ENCODE measurements around the gene FBXW8. TPM values are rescaled to one million over a fixed set of nuclear protein-coding genes. Genes with fewer than 3 reads are reported as not detected.

Gene FBXW8
- polyA plus RNA-seq, 3 donors: 2.0 to 5.2 (median 2.7) TPM

DNA sequence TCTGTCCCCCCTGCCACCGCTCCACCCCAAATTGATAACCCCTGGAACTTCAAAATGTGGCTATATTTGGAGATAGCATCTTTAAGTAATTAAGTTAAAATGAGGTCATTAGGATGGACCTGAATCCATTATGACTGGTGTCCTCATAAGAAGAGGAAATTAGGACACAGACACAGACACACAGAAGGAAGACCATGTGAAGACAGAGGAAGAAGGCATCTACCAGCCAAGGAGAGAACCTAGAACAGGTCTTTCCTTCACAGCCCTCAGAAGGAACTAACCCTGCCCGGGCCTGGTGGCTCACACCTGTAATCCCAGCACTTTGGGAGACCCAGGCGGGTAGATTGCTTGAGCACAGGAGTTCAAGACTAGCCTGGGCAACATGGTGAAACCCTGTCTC, 25.9 kb upstream of the FBXW8 start:
- peaks cover 0 to 6% of the 10 kb centered on the region in 2 donors for H3K36me3 Mint-ChIP-seq
- Histone ChIP-seq H3K27me3 (ENCODE audit: control insufficient read depth in 2 of 2, insufficient read depth in 2 of 2, low read length in 2 of 2) (peaks cover 31 to 44% of the 10 kb centered on the region in 2 donors), H3K27ac (ENCODE audit: low read depth in 1 of 2, low read length in 2 of 2) (peak overlapping the region in 1 of 2 donors; percentile 73), H3K9me3 (replicated peaks in 1 of 2; ENCODE audit: control insufficient read depth in 1 of 2, insufficient read depth in 1 of 2, low read length in 2 of 2) (peaks cover 3 to 20% of the 10 kb centered on the region in 2 donors), H3K9ac (ENCODE audit: insufficient read depth, low read length, poor library complexity, severe bottlenecking) (no peak overlapping the region), H3K79me2 (ENCODE audit: insufficient read depth, low read length) (no peaks in the 10 kb centered on the region), H2AFZ (ENCODE audit: insufficient read depth, low read depth, low read length, poor library complexity, severe bottlenecking) (no peak overlapping the region), H3K4me2 (replicated peaks; ENCODE audit: extremely low read depth, low read length, poor library complexity, severe bottlenecking) (no peak overlapping the region), H3K36me3 (replicated peaks in 1 of 2; ENCODE audit: control insufficient read depth in 1 of 2, insufficient read depth in 2 of 2, low read length in 2 of 2) (no peaks in the 10 kb centered on the region), H3K4me1 (ENCODE audit: control insufficient read depth in 1 of 2, insufficient read depth in 2 of 2, low read length in 2 of 2) (peaks cover 0 to 43% of the 10 kb centered on the region in 2 donors), H3K4me3 (replicated peaks in 1 of 3; ENCODE audit: low read depth in 2 of 3, low read length in 3 of 3) (no peak overlapping the region), H4K20me1 (ENCODE audit: insufficient read depth, low read length) (no peaks in the 10 kb centered on the region)
- peak in 1 of 3 donors; percentile 35 for DNase-seq
- H3K4me1 Mint-ChIP-seq: peaks cover 13% of the 10 kb centered on the region
- peaks cover 0 to 16% (median 7%) of the 10 kb centered on the region in 7 donors for H3K9me3 Mint-ChIP-seq
- TF ChIP-seq, protein P1, sequence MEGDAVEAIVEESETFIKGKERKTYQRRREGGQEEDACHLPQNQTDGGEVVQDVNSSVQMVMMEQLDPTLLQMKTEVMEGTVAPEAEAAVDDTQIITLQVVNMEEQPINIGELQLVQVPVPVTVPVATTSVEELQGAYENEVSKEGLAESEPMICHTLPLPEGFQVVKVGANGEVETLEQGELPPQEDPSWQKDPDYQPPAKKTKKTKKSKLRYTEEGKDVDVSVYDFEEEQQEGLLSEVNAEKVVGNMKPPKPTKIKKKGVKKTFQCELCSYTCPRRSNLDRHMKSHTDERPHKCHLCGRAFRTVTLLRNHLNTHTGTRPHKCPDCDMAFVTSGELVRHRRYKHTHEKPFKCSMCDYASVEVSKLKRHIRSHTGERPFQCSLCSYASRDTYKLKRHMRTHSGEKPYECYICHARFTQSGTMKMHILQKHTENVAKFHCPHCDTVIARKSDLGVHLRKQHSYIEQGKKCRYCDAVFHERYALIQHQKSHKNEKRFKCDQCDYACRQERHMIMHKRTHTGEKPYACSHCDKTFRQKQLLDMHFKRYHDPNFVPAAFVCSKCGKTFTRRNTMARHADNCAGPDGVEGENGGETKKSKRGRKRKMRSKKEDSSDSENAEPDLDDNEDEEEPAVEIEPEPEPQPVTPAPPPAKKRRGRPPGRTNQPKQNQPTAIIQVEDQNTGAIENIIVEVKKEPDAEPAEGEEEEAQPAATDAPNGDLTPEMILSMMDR (IDR thresholded peaks at IDR 0.05): no peak
- no peak overlapping the region for H3K4me3 Mint-ChIP-seq
- peak overlapping the region in 5 of 7 donors; percentile 48 to 71 (median 60) for H3K27ac Mint-ChIP-seq
- intact Hi-C loops (cut with micrococcal nuclease): no loop called here
- peaks cover 40 to 59% (median 45%) of the 10 kb centered on the region in 3 donors for H3K27me3 Mint-ChIP-seq (ENCODE audit: low read depth in 3 of 3)
- WGBS (ENCODE audit: insufficient coverage): 100% methylated on average over 1 of the region's 3 CpGs

DNA sequence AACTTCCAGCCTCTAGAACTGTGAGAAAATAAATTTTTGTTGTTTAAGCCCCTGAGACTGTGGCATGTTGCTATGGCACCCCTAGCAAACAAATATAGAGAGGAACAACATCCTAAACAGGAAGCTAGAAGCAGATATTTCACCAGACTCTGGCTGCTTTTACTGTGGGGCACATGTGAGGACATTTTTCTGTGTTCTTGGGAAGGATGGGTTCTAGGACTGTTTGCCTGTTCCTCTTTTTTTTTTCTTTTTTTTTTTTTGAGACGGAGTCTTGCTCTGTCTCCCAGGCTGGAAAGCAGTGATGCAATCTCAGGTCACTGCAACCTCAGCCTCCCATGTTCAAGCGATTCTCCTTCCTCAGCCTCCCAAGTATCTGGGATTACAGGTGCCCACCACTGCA, 25.3 kb upstream of the FBXW8 start:
- intact Hi-C loops (cut with micrococcal nuclease): no loop called here
- Mint-ChIP-seq H3K27me3 (ENCODE audit: low read depth in 3 of 3) (peaks cover 34 to 53% (median 39%) of the 10 kb centered on the region in 3 donors), H3K4me1 (peaks cover 8% of the 10 kb centered on the region), H3K4me3 (no peak overlapping the region), H3K9me3 (peaks cover 0 to 16% (median 8%) of the 10 kb centered on the region in 7 donors), H3K27ac (peak overlapping the region in 1 of 7 donors; percentile 73), H3K36me3 (peaks cover 0 to 4% of the 10 kb centered on the region in 2 donors)
- H3K4me1 ChIP-seq (ENCODE audit: control insufficient read depth in 1 of 2, insufficient read depth in 2 of 2, low read length in 2 of 2): peaks cover 0 to 43% of the 10 kb centered on the region in 2 donors
- TF ChIP-seq, protein P1 (IDR thresholded peaks at IDR 0.05): no peak
- no peaks in the 10 kb centered on the region for H4K20me1 ChIP-seq (ENCODE audit: insufficient read depth, low read length)
- peak; percentile 29 to 83 (median 58) for DNase-seq
- H3K4me3 ChIP-seq (replicated peaks in 1 of 3; ENCODE audit: low read depth in 2 of 3, low read length in 3 of 3): no peak overlapping the region
- H3K27ac ChIP-seq (ENCODE audit: low read depth in 1 of 2, low read length in 2 of 2): peak overlapping the region in 1 of 2 donors; percentile 73
- H3K79me2 ChIP-seq (ENCODE audit: insufficient read depth, low read length): no peaks in the 10 kb centered on the region
- no peaks in the 10 kb centered on the region for H3K36me3 ChIP-seq (replicated peaks in 1 of 2; ENCODE audit: control insufficient read depth in 1 of 2, insufficient read depth in 2 of 2, low read length in 2 of 2)
- no peak overlapping the region for H2AFZ ChIP-seq (ENCODE audit: insufficient read depth, low read depth, low read length, poor library complexity, severe bottlenecking)
- no peak overlapping the region for H3K4me2 ChIP-seq (replicated peaks; ENCODE audit: extremely low read depth, low read length, poor library complexity, severe bottlenecking)
- peaks cover 25 to 38% of the 10 kb centered on the region in 2 donors for H3K27me3 ChIP-seq (ENCODE audit: control insufficient read depth in 2 of 2, insufficient read depth in 2 of 2, low read length in 2 of 2)
- H3K9me3 ChIP-seq (replicated peaks in 1 of 2; ENCODE audit: control insufficient read depth in 1 of 2, insufficient read depth in 1 of 2, low read length in 2 of 2): peaks cover 6 to 14% of the 10 kb centered on the region in 2 donors
- no peak overlapping the region for H3K9ac ChIP-seq (ENCODE audit: insufficient read depth, low read length, poor library complexity, severe bottlenecking)
- WGBS (ENCODE audit: insufficient coverage): 17% methylated on average over 2 of the region's 2 CpGs

Data from CD14-positive monocyte (primary cell).